HG02870 (cell line): ENCODE results near the gene CORO6.

Experiments used
- ATAC-seq: cut with Tn5 transposase; IDR thresholded peaks from one replicate; pipeline ENCODE4 v1.9.1; 2021; ENCODE audit warnings: mild to moderate bottlenecking, moderate library complexity; ENCODE audit not compliant: unreplicated experiment

The CORO6 gene

DNA sequence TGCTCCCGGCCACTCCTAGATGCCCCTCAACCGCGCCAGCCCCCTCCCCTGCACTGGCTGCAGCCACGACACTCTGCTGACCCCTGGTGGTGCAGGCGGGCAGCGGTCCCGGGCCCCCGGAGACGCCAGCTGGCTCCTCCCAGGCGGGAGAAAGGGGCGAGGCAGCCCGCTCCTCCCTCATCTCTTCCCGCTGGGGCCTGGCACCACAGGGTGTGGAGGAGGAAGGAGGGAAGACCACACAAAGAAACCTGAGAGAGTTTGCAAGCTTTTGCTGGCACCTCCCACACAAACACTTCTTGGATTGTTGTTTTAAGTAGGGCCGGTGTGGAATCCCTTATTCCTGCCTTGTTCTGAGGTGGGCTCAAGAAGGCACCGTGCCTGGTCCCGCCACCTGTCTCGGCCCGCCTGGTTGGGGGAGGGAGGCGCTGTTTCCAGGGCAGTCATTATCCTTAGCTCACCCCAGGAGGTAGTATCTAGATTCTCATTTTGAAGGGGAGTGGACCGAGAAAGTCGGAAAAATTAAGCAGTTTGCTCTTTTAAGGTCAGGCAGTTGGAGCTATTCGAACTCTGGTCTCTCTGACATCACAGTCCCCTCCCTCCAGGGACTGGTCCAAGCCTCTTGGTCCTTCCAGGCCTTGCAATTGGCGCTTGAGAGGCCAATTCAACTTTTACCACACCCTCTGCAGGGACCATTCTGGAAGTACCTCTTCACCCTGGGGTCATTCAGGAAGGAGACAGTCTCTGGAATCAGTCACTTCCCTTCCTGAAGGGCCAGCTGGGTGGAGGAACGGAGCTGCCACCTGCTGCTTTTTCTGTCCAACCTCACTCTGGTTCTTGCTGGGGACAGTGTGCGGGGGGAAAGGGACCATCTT lies 30.7 kb downstream of the CORO6 start:
- ATAC-seq, result no peak

DNA sequence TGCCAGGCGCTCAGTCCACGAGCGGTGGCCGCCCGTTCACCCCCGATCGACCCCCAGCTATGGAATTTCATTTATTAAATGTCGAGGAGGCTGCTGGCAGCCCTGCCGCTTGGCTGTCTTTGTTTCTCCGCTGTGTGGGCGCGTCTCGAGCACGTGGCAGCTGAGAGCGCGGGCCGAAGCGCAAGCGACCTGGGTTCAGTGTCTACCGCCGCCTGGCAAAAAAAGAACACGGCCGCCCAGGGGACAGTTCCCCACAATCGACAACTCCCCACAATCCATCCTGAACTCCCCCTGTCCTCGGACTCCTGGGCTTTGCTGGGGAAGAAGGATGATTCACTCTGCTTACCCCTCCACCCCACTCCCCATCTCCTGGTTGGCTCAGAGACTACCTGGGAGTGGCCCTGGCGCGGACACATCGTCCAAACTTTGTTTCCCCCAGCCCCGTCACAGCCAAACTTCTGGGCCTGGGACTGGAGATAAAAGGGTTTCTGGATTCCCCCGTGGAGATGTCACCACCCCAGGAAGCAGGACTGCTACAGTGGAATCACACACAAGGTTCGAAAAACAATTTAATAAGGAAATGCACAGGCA lies 31.5 kb downstream of the CORO6 start:
- ATAC-seq, result no peak

DNA sequence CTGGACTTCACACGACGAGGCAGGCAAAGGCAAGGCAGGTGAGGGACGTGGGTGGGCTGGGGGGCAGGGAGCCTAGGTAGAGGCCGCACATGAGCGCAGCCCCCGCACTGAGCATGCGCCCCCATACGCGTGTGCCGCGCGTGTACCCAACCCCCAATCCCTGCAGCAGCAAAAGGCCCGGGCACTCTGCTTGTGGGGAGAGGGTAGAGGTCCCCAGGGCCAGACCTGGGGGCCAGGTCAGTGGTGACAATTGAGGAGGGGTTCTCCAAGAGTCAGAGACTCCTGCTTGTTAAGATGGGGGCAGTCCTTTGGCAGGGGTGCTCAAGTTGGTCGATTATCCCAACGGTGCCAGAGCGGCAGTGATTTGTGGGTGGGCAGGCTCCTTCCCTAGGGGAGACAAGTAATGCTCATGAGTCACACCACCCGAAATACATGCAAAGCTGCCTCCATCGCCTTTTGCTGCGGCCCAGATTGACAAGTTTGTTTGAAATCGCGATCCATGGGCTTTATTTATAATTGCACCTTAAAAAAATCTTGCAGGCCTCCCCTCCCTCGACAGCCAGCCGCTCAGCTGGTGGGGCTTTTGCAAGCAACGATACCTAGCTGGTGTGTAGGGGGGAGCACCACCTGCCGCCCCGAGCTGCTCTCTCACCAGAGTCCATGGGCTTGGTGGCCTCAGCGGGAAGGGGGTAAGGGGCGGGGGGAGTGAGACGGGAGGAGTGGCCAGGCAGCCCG lies 32.1 kb downstream of the CORO6 start:
- no peak for ATAC-seq

DNA sequence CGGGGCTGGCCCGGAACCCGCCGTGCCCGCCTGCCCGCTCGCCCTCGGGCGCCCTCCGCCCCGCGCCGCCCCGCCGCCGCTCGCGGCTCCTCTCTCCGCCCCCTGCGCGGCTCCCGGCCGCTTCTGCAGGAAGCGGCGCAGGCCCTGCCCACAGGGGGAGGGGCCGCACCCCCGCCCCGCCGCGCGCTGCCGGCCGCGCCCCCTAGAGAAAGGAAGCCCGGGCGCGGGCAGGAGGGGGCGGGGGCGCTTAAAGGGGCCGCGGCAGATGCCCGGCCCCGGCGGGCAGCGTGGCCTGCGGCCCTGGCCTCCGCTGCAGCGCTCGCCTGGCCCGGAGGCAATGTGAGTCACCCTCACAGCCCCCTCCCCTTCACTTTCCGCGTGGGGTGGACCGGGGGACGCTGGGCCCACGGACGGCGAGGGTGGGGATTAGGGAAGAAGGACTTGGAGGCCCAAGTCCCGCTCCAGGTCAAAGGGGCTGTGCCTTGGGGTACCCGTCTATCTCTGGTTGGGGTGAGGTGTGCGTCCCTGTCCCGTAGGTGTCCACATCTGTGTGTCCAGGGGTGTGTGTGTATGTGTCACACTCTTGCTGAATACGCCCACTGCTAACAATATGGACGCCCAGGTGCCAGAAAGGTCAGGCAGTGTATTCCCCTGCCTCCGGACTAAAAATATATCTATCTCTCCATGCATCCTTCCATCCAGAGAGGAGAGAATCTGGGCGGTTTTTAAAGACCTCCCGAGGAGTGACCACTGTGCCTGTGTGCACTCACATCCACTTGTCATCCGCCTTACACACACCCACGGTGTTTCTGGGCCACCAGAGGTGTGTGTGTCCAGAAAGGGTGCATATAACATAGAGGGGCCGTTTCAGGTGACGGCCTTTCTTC lies 32.9 kb downstream of the CORO6 start, which contains the start of gene GIT1:
Gene GIT1 (minus strand): TSS at position 125 of the 887 bp plus-strand sequence. CDS start 270 bp downstream, outside the sequence.
- peak; percentile 40 for ATAC-seq

DNA sequence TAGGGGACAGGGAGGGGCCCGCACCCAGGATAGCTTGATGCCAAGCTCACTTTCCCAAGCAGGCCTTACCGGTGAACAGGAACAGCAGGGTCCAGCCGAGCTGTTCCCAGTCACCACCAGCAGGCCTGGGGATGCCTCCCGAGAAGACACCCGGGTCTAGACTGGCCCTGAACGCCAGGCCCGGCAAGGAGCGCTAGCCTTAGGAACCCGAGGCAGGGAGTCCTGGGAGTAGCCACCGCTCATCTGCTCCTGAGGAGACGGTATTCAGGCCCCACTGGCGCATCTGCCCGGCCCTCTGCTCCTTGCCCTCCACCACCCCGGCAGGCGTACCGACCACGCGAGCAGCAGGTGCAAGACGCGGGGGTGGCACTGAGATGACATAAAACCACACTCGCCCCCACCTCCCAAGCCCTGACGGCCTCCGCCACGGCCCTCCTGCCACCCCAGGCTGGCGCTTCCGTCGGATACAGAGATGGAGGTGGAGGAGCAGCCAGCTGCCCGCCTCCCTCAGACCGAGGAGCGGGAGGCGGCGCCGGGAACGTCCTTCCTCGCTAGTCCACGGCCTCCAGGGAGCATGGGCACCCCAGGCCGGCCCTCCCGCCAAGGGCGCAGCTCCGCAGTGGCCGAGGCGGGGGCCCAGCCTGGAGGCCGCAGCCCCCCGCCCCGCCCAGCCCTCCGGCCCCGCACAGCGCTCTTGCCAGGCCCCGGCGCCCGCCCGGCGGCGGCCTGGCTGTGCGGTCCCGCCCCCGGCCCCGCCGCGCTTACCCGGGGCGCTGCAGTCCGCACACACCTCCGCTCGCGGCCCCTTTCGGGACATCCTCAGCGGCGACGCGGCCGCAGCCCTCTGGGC lies 33.9 kb downstream of the CORO6 start:
- ATAC-seq, result peak; percentile 11

DNA sequence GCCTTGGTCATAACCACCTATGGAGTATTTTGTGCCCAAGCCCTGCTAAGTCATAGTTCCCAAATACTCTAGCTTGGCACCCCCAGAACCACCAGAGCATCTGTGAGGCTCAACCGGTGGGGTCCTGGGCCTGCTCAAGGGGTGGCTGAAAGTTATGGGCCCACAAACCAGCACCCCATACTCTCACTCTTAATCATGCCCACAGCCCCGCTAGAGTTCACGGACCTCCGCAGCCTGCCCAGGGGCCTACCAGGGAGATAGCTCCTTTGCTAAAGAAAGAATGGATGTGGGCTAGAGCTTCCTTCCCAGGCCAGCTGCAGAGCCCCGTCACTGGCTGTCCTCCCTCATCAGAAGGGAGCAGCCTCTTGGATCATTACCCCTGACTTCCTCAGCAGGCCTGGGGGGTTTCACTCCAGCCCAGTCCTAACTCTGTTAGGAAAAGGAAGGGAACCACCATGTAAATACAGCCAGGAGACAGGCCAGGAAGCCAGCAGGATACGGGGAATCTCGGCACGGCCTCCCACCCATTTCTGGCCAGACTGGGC lies 34.6 kb downstream of the CORO6 start:
- no peak for ATAC-seq

DNA sequence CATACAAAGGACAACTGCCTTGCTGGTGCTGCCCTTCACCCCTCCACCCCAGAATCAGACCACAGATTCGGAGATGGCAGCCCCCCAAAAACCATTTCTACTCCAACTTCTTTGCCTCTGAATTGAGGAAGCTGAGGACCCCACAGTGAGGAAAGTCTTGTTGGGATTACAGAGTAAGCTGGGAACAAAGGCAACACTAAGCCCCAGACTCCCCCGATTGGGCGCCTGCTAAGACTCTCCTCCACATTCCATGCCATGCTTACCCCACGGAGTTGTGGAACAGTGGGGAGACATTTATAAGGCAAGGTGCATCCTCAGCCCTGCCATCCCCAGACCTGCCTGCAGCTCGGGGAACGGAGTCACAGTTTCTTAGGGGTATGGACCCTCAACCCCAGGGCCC lies 35.1 kb downstream of the CORO6 start:
- ATAC-seq, result no peak

DNA sequence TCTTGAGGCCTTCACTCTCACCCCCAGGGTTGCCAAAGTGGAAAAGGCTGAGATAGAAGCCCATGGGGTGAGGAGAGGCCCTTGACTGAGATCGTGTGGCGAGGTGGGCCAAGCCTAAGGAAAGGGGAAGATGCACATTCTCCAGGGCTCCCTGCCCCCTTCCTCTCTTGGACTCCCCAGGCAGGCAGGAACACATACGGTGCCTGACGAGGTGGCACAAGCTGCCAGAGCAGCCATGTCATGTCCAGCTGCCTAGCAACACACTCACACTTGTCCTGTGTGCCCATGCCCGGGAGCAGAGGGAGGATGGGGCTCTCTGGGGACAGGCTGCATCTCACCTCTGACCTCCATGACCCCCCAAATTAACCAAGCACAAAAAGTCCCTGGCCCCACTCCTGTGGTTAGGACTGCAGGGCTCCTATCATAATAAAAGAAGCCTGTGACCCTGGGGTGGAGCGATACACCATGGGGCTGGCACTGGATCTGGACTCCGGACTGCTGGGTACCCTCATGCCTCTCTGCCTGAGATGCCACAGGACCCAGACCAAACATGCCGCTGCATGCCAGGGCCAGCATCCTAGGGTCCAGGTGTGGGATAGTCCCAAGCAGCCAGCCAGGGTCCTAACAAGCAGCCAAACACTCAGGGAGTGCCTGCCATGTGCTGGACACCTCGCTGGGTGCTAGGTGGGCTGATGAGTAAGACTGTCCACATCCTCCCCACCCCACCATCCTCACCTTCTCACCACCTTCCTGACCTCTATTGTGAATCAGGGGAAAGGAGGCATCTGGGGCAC lies 35.8 kb downstream of the CORO6 start:
- ATAC-seq, result no peak

DNA sequence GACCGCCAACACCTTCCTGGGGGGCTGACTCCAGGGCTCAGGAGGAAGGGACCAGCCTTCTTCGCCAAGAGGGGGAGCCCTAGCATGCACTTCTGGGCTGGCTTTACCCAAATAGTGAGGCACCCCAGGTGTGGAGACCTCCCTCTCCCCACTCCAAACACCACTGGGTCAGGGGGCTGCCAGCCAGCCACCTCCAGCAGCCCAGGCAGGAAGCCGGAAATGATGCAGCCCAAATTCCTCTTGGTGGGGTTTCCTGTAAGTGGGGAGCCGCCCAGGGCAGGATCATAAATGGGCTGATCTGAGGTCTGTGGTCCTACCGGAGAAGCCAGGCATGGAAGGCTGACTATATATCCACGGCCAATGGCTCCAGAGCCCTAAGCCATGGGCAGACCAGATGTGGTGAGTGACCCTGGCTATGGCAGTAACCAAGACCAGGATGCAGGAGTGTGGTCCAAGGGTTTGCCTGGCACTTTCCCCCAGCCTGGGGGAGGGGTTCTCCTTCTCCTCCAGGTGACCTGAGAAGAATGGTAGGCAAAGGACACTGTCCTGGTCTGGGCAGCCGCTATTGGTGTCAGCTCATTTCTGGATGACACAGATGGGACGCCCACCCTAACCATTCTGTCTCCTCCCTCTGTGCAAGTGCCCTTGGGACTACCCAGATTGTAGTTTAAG lies 37.5 kb downstream of the CORO6 start:
- ATAC-seq, result no peak

DNA sequence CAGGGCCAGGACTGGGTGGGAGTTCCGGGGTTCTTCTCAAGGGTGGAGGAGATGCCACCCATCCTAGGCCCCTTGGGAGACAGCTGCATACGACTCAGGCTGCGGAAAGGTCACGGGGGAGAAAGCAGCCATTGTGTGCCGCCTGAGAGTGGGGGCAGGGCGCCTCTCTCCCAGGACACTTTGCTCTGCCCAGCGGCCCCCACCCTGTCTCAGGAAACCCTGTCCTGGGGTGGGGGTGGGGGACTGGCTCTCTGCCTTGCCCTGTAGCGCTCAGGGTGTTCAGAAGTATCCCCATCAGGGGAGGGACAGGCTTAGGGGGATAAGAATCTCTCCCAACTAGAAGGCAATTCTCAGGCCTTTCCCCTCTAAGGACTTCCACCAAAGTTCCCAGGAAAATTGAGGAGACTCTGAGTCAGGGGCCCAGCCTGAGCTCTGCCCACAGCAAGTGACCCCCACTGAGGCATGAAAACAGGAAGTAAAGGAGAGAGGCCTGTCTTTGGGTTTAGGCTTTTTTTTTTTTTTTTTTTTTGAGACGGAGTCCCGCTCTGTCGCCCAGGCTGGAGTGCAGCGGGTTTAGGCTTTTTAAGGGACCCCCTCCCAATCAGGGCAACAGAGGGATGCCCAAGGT lies 38.1 kb downstream of the CORO6 start:
- no peak for ATAC-seq

DNA sequence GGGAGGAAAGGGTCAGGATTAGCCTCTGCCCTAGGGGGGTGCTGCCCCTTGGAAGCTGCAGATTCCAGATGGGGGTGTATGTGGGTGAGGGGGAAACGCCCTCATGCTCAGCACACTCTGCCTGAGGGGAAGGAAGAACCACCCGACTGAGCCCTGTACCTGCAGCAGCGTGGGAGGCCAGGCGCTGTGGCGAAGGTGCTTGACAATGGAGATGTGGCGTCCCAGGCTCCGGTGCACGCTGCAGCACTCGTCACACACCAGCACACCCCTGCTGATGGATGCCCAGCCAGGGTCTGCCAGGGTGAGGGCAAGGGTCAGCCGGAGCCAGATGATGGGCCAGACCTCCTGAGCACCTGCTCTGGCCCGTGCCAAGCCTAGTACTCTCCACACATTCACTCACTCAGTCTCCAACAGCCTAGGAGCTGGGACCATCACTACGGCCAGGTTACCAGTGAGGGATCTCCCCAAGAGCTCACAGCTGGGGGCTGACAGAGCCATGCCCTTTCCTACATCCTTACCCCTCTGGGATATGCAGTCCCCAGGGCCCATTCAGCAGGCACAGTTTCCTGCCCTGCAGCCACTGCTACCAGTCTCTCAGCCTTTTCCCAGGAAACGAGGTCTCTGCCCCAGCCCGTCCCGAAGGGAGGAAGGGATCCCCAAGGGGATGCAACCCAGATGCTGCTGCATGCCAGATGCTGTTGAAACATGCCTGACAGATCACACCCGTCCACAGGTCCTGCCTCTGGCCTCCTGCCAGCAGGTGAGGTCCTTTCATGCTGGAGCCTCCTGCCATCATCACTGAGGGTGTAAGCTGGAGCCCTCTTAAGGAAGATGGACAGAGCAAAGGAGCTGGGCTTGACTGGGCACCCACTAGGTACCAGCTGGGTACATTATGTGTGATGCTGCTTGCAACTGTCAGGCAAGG lies 39.1 kb downstream of the CORO6 start:
- no peak for ATAC-seq

DNA sequence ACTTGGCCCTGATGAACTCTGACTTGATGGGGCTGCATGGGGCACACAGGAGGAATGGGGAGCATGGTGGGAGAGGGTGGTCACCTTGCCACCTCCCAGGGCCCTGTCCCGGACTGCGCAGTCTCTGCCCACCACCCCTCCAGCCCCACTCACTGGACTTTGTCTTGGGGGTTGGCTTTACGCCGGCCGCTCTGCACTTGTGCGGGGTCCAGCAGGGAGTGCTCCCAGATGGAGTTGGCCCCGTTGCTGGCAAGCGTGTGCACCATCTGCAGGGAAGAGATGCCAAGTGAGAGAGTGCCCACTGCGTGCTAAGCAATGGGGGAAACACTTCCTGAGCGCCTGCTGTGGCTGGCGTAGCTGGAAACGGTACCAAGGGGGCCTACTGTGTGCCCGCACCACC lies 39.9 kb downstream of the CORO6 start:
- ATAC-seq, result no peak

DNA sequence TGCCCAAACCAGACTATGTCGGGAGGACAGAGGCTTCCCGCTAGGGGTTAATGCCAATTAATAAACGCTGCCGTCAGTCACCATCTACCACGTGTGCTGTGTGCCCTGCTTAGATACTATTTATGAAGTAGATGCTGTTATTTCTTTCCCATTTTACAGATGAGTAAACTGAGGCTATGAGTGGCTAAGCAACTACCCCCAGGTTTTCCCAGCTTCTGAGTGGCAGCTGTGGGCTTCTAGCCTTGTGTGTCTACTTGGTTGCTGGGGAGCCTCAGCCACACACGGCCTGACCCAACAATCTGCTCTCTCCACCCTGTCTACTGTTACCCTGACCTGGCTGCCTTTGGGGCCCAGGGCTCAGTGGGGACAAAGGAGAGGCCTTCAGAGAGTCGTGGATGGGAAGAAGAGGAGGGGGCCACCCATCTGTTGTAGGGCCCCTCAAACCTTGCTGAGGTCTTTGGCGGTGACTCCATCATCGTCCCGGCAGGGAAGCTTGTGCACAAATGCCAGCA lies 40.4 kb downstream of the CORO6 start:
- no peak for ATAC-seq

DNA sequence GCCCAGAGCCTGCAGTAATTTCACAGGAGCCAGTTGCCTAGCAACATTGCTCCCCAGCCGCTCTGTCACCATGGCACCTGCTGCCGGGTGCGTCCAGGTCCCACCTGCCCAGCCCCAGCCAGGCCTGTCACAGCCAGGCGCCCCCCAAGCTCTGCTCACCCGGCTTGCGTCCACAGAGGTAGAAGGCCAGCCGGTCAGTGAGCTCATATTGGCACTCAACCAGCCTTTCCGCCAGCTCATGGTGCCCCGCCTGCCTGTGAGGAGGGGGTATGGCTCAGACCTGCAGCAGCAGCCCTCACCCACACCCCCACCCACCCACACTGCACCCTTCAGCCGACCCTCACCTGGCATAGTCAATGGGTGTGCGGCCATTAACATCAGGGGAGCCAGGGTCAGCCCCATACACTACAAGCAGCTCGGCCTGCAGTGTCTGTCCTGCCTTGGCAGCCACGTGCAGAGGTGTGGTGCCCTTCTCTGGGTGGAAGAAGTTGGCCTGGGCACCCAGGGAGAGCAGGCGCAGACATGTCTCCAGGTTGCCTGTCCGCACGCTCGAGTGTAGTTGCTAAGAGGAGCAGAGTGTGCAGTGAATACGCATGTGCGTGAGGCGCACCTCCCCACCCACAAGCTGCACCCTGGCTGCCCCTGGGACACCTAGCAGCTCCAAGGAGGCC lies 41.0 kb downstream of the CORO6 start:
- ATAC-seq, result no peak

DNA sequence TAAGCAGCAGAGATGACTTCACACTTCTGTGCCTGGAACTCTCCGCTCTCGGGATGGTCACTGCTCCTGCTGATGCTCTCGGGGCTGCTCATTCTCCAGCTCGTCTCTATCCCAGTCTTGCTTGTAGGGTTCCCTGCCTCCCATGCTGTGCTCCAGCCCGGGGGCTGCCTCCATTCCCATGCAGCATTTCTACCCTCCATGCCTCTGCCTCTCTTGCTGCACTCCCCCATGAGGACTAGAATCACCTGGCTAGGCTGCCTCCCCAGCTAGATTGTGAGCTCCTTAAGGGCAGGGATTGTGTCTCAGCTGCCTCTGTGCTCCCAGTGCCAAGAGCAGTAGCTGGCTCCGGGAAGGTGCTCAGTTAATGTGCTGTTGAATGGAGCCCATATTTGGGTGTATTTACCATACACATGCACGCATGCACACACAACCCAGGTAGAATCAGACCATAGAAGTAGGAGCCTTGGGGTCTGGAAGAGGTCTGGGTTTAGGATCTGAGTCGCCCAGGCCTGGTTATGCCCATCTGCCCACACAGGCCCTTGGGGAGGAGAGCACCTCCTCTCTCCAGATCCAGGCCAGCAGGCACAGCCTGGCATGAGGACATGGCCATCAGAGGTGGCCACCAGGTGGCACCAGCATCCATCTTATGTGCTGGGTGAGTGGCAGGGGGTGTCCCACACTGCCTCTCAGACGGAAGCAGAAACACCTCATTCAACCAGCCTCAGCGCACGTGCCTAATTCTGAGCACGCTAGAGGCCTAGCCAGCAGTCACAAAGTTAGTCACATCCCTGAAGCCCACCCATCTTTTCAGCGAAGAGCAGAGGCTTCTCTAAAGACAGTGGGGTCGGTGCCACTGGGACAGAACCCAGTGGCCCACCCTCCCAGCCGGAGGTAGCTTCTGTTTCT lies 42.6 kb downstream of the CORO6 start:
- ATAC-seq, result peak; percentile 69
